Adipocyte (in vitro differentiated cells): ENCODE results near the gene EIF1AD.

ENCODE experiments used
- DNase-seq: peaks from one replicate; pipeline ENCODE4 v3.0.0-alpha.2; 2015; ENCODE audit warnings: low read depth
- H3K27me3 ChIP-seq: replicated peaks from 2 replicates; pipeline ENCODE4 v1.7.0; 2013; ENCODE audit warnings: mild to moderate bottlenecking, low read length, moderate library complexity; ENCODE audit not compliant: control insufficient read depth, insufficient read depth
- H3K36me3 ChIP-seq: 2 replicates; pipeline ENCODE4 v1.7.0; 2013; ENCODE audit warnings: low read length, mild to moderate bottlenecking, moderate library complexity; ENCODE audit not compliant: control insufficient read depth, insufficient read depth, severe bottlenecking
- H3K4me1 ChIP-seq: 2 replicates; pipeline ENCODE4 v1.7.0; 2013; ENCODE audit warnings: mild to moderate bottlenecking, low read length, moderate library complexity; ENCODE audit not compliant: control insufficient read depth, insufficient read depth
- H3K4me3 ChIP-seq: 2 replicates; pipeline ENCODE4 v1.7.0; 2013; ENCODE audit warnings: mild to moderate bottlenecking, low read length, moderate library complexity
- H3K9ac ChIP-seq: 2 replicates; pipeline ENCODE4 v1.7.0; 2013; ENCODE audit warnings: mild to moderate bottlenecking, low read length, moderate library complexity
- H3K9me3 ChIP-seq: 2 replicates; pipeline ENCODE4 v1.7.0; 2013; ENCODE audit warnings: mild to moderate bottlenecking, low read length, moderate library complexity; ENCODE audit not compliant: control insufficient read depth

Gene EIF1AD

DNA sequence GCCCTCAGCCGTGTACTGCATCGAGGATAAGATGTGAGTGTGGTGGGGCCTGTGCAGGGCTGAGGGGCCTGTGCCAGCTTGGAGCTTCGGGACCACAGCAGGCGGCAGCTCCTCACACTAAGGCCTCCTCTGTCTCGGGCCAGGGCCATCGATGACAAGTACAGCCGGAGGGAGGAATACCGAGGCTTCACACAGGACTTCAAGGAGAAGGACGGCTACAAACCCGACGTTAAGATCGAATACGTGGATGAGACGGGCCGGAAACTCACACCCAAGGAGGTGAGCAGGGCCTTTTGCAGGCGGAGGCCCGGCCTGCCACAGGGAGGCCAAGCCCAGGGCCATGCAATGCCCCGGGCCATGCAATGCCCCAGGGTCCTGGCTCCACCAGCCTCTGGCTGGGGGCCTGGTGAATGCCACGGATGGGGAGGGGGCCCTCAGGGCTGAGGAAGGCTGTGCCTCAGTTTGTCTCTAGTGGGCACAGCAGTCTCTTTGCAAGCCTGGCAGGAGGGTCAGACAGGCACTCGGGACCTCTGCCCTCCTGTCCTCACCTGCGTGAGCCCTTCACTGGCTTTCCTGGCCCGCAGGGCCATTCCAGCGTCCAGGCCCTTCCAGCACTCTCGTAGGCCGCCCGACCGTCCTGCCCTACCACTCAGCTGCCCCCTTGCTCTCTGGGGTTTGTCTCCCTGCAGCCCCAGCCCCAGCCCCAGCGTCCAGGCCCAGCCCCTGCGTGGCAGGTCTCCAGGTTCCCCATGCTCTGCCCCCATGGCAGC, 24.2 kb downstream of the EIF1AD start:
- no peak overlapping the region for H3K9ac ChIP-seq
- H3K36me3 ChIP-seq: peaks cover 45% of the 10 kb centered on the region
- no peak for DNase-seq
- no peaks in the 10 kb centered on the region for H3K27me3 ChIP-seq
- peaks cover 3% of the 10 kb centered on the region for H3K4me1 ChIP-seq
- H3K9me3 ChIP-seq: no peaks in the 10 kb centered on the region
- H3K4me3 ChIP-seq: no peak overlapping the region

DNA sequence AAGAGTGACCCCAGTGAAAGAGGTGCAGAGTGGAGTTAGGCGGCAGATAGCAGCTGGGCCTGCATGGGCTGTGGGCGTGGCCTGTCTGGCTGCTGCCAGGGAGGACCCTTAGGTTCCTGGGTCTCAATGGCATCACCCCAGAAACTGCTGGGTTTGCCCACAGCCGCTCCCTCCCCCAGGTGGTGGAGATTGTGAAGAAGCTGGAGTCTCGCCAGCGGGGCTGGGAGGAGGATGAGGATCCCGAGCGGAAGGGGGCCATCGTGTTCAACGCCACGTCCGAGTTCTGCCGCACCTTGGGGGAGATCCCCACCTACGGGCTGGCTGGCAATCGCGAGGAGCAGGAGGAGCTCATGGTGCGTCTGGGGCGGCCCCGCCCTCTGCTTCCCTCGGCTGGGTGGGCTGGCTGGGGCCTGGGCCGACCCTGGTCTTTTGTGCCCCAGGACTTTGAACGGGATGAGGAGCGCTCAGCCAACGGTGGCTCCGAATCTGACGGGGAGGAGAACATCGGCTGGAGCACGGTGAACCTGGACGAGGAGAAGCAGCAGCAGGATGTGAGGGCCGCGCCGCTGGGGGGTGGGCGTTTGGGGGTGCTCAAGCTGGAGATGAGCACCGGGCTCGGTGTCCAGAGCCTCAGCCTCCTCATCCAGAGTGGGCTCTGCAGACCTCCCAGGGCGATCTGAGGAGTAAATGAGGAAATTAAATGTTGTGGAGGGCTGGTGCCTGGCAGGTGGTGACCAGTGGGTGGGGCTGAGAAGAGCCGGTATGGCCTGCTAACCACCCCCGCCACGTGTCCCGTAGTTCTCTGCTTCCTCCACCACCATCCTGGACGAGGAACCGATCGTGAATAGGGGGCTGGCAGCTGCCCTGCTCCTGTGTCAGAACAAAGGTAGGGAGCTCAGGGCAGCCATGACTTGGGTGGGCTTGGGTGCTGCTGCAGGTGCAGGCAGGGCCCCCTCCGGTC, 25.5 kb downstream of the EIF1AD start:
- no peak overlapping the region for H3K9ac ChIP-seq
- peaks cover 8% of the 10 kb centered on the region for H3K4me1 ChIP-seq
- H3K27me3 ChIP-seq: no peaks in the 10 kb centered on the region
- H3K9me3 ChIP-seq: no peaks in the 10 kb centered on the region
- peaks cover 48% of the 10 kb centered on the region for H3K36me3 ChIP-seq
- no peak for DNase-seq
- H3K4me3 ChIP-seq: no peak overlapping the region

DNA sequence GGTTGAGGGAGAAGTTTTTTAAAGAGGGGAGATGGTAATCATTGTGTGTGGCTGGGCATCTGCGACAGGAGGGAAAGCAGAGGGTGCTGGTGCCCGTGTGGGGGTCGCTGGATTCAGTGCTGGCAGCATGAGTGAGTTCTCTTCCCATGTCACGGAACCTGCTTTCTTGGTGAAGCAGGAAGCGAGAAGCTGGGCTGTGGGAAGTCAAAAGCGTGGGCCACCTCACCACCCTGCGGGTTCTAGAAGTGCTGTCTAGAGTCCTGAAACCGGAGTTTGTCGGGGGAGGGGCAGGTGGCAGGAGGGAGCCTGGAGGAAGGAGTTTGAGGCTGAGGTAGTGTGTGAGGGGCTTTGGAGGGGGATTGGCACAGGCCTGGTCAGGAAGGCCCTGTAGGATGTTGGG, 26.2 kb downstream of the EIF1AD start:
- H3K9ac ChIP-seq: no peak overlapping the region
- no peak for DNase-seq
- H3K36me3 ChIP-seq: peaks cover 48% of the 10 kb centered on the region
- no peaks in the 10 kb centered on the region for H3K9me3 ChIP-seq
- no peak overlapping the region for H3K4me3 ChIP-seq
- H3K4me1 ChIP-seq: peaks cover 8% of the 10 kb centered on the region
- H3K27me3 ChIP-seq: no peaks in the 10 kb centered on the region

DNA sequence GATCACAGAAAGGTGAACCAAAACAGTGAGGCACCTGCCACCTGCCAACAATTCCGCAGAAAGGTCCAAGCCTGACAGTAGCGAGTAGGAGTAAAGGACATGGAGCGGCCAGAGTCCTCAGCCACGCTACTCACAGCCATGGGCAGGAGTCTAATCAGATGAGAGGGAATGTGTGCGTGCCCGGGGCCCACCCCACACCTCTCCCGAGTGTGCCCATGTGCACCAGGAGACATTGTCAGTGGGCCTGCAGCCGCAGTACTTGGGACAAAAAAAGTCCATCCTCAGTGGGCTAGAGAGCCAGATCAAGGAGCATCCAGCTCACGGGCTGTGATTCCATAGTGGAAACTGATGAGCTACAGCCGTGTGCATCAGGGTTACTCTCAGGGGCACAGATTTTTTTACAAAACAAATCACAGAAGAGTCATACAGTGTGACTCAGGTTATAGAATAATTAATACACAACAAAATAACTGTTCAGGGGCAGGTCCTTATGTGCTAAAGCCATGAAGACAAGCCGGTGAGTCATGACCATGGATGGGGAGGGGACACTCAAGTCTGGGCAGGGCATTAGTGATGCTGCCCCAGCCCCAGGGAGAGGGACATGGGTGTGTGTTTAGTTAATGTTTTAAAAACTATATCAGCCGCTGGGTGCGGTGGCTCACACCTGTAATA, 28.4 kb downstream of the EIF1AD start:
- Histone ChIP-seq H3K27me3 (no peaks in the 10 kb centered on the region), H3K4me1 (peaks cover 14% of the 10 kb centered on the region), H3K9me3 (no peaks in the 10 kb centered on the region), H3K36me3 (peaks cover 47% of the 10 kb centered on the region), H3K9ac (no peak overlapping the region), H3K4me3 (no peak overlapping the region)
- no peak for DNase-seq

DNA sequence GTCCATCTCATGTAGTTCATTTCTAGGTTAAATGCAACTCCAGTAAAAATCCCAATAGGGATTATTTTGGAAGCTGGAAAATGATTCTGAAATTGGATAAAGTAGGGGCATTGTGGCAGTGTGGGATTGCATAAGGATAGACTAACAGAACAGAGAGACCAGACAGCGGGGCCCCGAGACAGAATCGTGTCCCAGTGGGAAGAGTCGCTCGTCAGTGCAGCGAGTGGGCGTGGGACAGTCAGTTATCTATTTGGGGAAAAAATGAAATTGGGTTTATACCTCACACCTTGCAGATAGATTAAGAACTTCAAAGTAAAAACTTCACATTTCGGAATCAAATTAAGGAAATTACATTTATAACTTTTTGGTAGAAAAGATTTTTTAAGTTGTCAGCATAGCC, 29.8 kb downstream of the EIF1AD start:
- H3K4me1 ChIP-seq: peaks cover 14% of the 10 kb centered on the region
- H3K9ac ChIP-seq: no peak overlapping the region
- H3K9me3 ChIP-seq: no peaks in the 10 kb centered on the region
- H3K27me3 ChIP-seq: no peaks in the 10 kb centered on the region
- H3K4me3 ChIP-seq: no peak overlapping the region
- H3K36me3 ChIP-seq: peaks cover 47% of the 10 kb centered on the region
- no peak for DNase-seq

DNA sequence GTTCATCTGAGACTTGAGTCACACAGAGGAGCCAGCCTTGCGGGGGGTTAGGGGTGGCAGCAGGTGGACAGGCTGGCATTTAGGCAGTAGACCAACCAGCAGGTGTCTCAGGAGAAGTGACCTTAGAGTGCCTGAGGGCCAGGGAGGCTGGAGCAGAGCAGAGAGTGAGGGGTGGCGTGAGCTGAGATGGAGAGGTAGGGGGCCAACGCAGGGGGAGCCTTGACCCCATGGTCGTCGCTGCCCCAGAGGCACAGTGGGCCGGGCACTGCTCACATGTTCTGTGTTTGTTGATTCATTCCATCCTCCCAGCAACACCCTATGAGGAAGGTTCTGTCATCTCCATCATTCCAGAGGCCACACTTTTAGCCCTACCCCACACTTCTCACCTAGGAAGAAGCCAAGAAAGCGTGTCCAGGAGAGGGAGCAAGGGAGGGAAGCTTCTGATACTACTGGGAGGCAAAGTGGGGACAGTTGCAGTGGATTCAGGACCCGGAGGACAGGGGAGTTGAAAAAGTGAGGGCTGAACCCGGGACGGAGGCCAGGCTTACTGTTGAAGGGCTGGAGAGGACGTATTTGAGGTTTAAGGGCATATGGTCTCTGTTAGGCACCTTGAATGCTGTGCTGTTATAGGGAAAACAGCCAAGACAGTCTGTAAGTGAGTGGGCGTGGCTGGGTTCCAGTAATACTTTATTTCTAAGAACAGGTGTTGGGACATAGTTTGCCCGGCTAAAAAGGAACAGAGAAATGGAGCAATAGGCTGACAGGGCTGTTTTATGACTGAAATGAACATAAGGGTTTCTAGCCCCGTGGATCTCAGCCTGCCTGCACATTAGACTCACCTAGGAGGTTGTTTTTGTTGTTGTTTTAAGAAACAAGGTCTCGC, 33.1 kb downstream of the EIF1AD start:
- Histone ChIP-seq H3K27me3 (no peaks in the 10 kb centered on the region), H3K4me3 (no peak overlapping the region), H3K4me1 (peaks cover 16% of the 10 kb centered on the region), H3K9me3 (no peaks in the 10 kb centered on the region), H3K36me3 (peaks cover 64% of the 10 kb centered on the region), H3K9ac (no peak overlapping the region)
- no peak for DNase-seq

DNA sequence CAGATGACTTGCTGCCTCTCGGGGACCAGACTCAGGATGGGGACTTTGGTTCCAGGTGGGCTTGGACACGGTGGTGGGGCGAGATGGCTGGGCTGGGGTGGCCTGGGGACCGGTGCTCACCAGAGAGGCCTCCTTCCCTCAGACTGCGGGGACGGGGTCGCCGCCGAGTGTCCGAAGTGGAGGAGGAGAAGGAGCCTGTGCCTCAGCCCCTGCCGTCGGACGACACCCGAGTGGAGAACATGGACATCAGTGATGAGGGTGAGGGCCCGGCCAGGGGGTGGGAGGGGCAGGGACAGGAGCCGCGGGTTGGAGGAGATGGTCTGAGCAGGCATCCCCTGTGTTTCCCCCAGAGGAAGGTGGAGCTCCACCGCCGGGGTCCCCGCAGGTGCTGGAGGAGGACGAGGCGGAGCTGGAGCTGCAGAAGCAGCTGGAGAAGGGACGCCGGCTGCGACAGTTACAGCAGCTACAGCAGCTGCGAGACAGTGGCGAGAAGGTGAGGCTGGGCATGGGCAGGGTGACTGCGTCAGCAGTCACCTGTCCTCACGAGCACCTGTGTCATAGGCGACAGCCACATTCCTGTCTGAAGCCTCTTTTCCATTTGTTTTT, 34.5 kb downstream of the EIF1AD start:
- DNase-seq: no peak
- peaks cover 55% of the 10 kb centered on the region for H3K36me3 ChIP-seq
- no peak overlapping the region for H3K9ac ChIP-seq
- peaks cover 26% of the 10 kb centered on the region for H3K4me1 ChIP-seq
- no peaks in the 10 kb centered on the region for H3K27me3 ChIP-seq
- H3K9me3 ChIP-seq: no peaks in the 10 kb centered on the region
- H3K4me3 ChIP-seq: no peak overlapping the region

DNA sequence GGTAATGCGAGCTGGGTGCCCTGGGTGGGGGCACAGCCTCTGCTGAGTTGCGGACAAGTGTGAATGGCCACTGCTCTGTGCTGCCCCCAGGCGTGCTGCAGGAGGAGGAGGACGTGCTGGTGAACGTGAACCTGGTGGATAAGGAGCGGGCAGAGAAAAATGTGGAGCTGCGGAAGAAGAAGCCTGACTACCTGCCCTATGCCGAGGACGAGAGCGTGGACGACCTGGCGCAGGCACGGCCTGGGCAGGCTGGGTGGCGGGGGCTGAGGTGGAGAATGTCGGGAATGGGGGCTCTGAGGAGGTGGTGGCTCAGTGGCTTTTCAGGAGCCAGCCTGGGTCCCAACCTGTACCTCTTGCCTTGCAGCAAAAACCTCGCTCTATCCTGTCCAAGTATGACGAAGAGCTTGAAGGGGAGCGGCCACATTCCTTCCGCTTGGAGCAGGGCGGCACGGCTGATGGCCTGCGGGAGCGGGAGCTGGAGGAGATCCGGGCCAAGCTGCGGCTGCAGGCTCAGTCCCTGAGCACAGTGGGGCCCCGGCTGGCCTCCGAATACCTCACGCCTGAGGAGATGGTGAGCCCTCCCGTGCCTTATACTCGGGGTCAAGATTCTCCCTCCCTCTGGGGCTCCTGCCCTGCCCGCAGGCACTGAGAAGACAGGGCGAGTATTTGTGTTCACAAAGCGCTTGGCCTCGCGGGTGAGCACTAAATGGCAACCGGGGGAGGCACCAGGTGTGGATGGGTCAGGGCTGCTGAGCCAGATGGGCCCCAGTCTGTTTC, 35.8 kb downstream of the EIF1AD start:
- Histone ChIP-seq H3K4me3 (no peak overlapping the region), H3K9ac (no peak overlapping the region), H3K9me3 (no peaks in the 10 kb centered on the region), H3K36me3 (peaks cover 54% of the 10 kb centered on the region), H3K27me3 (no peaks in the 10 kb centered on the region), H3K4me1 (peaks cover 25% of the 10 kb centered on the region)
- DNase-seq: no peak

DNA sequence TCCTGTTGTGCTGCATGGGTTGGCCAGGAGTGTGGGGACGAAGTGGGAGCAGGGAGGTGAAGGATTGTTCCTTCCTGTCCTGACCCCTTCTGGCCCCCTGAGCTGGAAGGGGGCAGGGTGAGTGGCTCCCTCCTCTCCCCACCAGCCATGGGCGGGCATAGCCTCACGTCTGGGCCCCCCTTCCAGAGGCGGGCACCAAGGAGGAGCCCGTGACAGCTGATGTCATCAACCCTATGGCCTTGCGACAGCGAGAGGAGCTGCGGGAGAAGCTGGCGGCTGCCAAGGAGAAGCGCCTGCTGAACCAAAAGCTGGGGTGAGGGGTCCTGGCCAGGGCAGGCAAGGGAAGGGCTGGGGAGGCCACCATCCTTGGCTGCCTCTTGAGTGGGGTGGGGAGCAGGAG, 37.1 kb downstream of the EIF1AD start:
- DNase-seq: no peak
- H3K36me3 ChIP-seq: peaks cover 52% of the 10 kb centered on the region

DNA sequence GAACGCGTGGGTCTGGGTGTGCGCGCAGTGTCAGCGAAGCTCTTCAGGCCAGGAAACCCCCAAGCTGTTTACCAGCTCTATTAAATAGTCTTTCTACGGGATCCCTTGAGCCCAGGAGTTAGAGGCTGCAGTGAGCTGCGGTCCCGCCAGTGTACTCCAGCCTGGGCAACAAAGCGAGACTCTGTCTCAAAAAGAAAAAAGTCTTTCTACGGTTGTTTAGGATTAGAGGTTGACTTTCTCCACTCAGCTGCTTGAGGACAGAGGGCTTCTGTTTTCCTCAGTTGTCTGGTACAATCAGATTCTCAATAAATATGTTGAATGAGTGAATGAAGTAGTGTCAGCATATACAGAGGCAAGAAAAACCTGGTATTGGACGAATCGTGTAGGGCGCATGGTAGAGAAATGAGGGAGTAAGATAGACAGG, 39.8 kb downstream of the EIF1AD start:
- no peaks in the 10 kb centered on the region for H3K9me3 ChIP-seq
- peaks cover 19% of the 10 kb centered on the region for H3K4me1 ChIP-seq
- H3K27me3 ChIP-seq: no peaks in the 10 kb centered on the region
- H3K36me3 ChIP-seq: peaks cover 31% of the 10 kb centered on the region
- no peak for DNase-seq
- H3K9ac ChIP-seq: peak overlapping the region; percentile 96
- H3K4me3 ChIP-seq: peak overlapping the region; percentile 93

More for the DNA sequence above, 37.1 kb downstream of the EIF1AD start:
- Histone ChIP-seq H3K27me3 (no peaks in the 10 kb centered on the region), H3K9ac (no peak overlapping the region), H3K9me3 (no peaks in the 10 kb centered on the region), H3K4me1 (peaks cover 23% of the 10 kb centered on the region), H3K4me3 (no peak overlapping the region)
